GM12892 (cell line): ENCODE data around the gene KLF18. TPM values are rescaled to one million over a fixed set of nuclear protein-coding genes. Genes with fewer than 3 reads are reported as not detected.

Experiments
- DNase-seq: peaks from one replicate; pipeline ENCODE4 v3.0.0; 2011; ENCODE audit not compliant: insufficient read length
- FAIRE-seq: peaks from 2 replicates; lab custom pipeline; 2011; peaks lifted over from hg19 to GRCh38; lab: Jason Lieb, UNC
- POLR2A ChIP-seq: IDR thresholded peaks from 2 replicates; pipeline ENCODE4 v1.6.1; 2011; ENCODE audit warnings: low read depth, low read length, control low read depth
- POLR2AphosphoS5 ChIP-seq: IDR thresholded peaks from 2 replicates; pipeline ENCODE4 v1.6.1; 2011; ENCODE audit warnings: low read depth, low read length, control low read depth
- TAF1 ChIP-seq: IDR thresholded peaks from 2 replicates; pipeline ENCODE4 v1.6.1; 2011; ENCODE audit warnings: low read depth, mild to moderate bottlenecking, control low read depth, low read length, borderline replicate concordance
- polyA plus RNA-seq: library from polyadenylated mRNA; unstranded; fragments of >200 nt; gene quantifications from one replicate; pipeline ENCODE4 v1.2.1, GENCODE V29; 2012; ENCODE audit warnings: missing spikeins, inconsistent platforms; ENCODE audit not compliant: missing spikeins

Gene KLF18
- polyA plus RNA-seq: not detected

- no peak for DNase-seq
- TF ChIP-seq POLR2A (no peak), TAF1 (no peak), POLR2AphosphoS5 (no peak)
- no peak for FAIRE-seq
Measured at GRCh38 chr1:44141531-44141930, at the start of gene KLF18. KLF18 (minus strand) TSS chr1:44141631; CDS start chr1:44141631, 0 bp downstream.

GRCh38 chr1:44174630-44175029, 33.2 kb upstream of the KLF18 start:
- FAIRE-seq (no peak), DNase-seq (no peak)
- TF ChIP-seq POLR2AphosphoS5 (no peak), POLR2A (no peak)

- DNase-seq (no peak), FAIRE-seq (no peak)
- TF ChIP-seq POLR2AphosphoS5 (no peak), TAF1 (no peak), POLR2A (no peak)
Measured at GRCh38 chr1:44170281-44170823, 28.9 kb upstream of the KLF18 start.

GRCh38 chr1:44168520-44169098, 27.2 kb upstream of the KLF18 start:
- DNase-seq: no peak
- TF ChIP-seq POLR2A (no peak), POLR2AphosphoS5 (no peak), TAF1 (no peak)
- no peak for FAIRE-seq

- TF ChIP-seq POLR2AphosphoS5 (no peak), POLR2A (no peak)
- no peak for FAIRE-seq
- DNase-seq: no peak
Measured at GRCh38 chr1:44161546-44161945, 20.1 kb upstream of the KLF18 start.

- no peak for TF ChIP-seq TAF1
- no peak for TF ChIP-seq POLR2A
- no peak for TF ChIP-seq POLR2AphosphoS5
- FAIRE-seq (no peak), DNase-seq (no peak)
Measured at GRCh38 chr1:44158871-44159270, 17.4 kb upstream of the KLF18 start.

GRCh38 chr1:44157903-44158302, 16.5 kb upstream of the KLF18 start:
- FAIRE-seq: no peak
- TF ChIP-seq TAF1 (no peak), POLR2A (no peak), POLR2AphosphoS5 (no peak)
- no peak for DNase-seq

GRCh38 chr1:44154049-44154448, 12.6 kb upstream of the KLF18 start:
- TF ChIP-seq TAF1 (no peak), POLR2A (no peak), POLR2AphosphoS5 (no peak)
- FAIRE-seq (no peak), DNase-seq (no peak)

GRCh38 chr1:44152692-44153091, 11.3 kb upstream of the KLF18 start:
- TF ChIP-seq POLR2A: no peak
- FAIRE-seq: no peak
- DNase-seq: no peak

- DNase-seq (no peak), FAIRE-seq (no peak)
- TF ChIP-seq POLR2AphosphoS5 (no peak), POLR2A (no peak), TAF1 (no peak)
Measured at GRCh38 chr1:44151808-44152207, 10.4 kb upstream of the KLF18 start.

- FAIRE-seq (peak; percentile 21), DNase-seq (no peak)
- no peak for TF ChIP-seq TAF1
- no peak for TF ChIP-seq POLR2AphosphoS5
- no peak for TF ChIP-seq POLR2A
Measured at GRCh38 chr1:44151332-44151731, 9.9 kb upstream of the KLF18 start.

- DNase-seq (no peak), FAIRE-seq (no peak)
- no peak for TF ChIP-seq POLR2A
Measured at GRCh38 chr1:44147582-44147981, 6.2 kb upstream of the KLF18 start.
